ENCODE measurements around the gene NUP214. TPM values are rescaled to one million over a fixed set of nuclear protein-coding genes. Genes with fewer than 3 reads are reported as not detected.
A peak's percentile ranks its signal among the peaks of the same experiment; 100 is the strongest.

NUP214 gene
- total RNA-seq, 2 donors from 2014 or later: 44.3 to 55.0 TPM

GRCh38 chr9:131279863-131280570 lies 154.6 kb downstream of the NUP214 start:
- H3K27me3 ChIP-seq (replicated peaks; ENCODE audit: insufficient read depth): no peaks in the 10 kb centered on the region
- H3K4me1 ChIP-seq (ENCODE audit: control insufficient read depth in 1 of 2, low read depth in 2 of 2): peaks cover 9 to 23% of the 10 kb centered on the region in 2 donors
- H3K27ac ChIP-seq: no peak overlapping the region
- ATAC-seq (ENCODE audit: insufficient number of reproducible peaks, low FRiP score, low read depth) (no peak), DNase-seq (ENCODE audit: low spot score) (no peak)
- no peak overlapping the region for H3K4me3 ChIP-seq
- no peaks in the 10 kb centered on the region for H3K36me3 ChIP-seq
- no peaks in the 10 kb centered on the region for H3K9me3 ChIP-seq
- no peak for TF ChIP-seq CTCF (IDR thresholded peaks at IDR 0.05)

GRCh38 chr9:131280660-131281059 lies 155.3 kb downstream of the NUP214 start:
- Histone ChIP-seq H3K4me3 (no peak overlapping the region), H3K9me3 (no peaks in the 10 kb centered on the region), H3K4me1 (ENCODE audit: control insufficient read depth in 1 of 2, low read depth in 2 of 2) (peaks cover 9 to 23% of the 10 kb centered on the region in 2 donors), H3K27me3 (replicated peaks; ENCODE audit: insufficient read depth) (no peaks in the 10 kb centered on the region), H3K36me3 (no peaks in the 10 kb centered on the region), H3K27ac (no peak overlapping the region)
- DNase-seq (ENCODE audit: low spot score): no peak
- ATAC-seq (ENCODE audit: insufficient number of reproducible peaks, low FRiP score, low read depth): no peak
- no peak for TF ChIP-seq CTCF (IDR thresholded peaks at IDR 0.05)

- DNase-seq (ENCODE audit: low spot score): no peak
- Histone ChIP-seq H3K27ac (no peak overlapping the region), H3K9me3 (no peaks in the 10 kb centered on the region), H3K4me3 (no peak overlapping the region), H3K4me1 (ENCODE audit: control insufficient read depth in 1 of 2, low read depth in 2 of 2) (peaks cover 9 to 19% of the 10 kb centered on the region in 2 donors), H3K36me3 (no peaks in the 10 kb centered on the region), H3K27me3 (replicated peaks; ENCODE audit: insufficient read depth) (no peaks in the 10 kb centered on the region)
- ATAC-seq (ENCODE audit: insufficient number of reproducible peaks, low FRiP score, low read depth): no peak
- no peak for TF ChIP-seq CTCF (IDR thresholded peaks at IDR 0.05)
Observed at GRCh38 chr9:131281119-131281965, 156.0 kb downstream of the NUP214 start.

- TF ChIP-seq CTCF (IDR thresholded peaks at IDR 0.05): no peak
- DNase-seq (ENCODE audit: low spot score): no peak
- Histone ChIP-seq H3K4me1 (ENCODE audit: control insufficient read depth in 1 of 2, low read depth in 2 of 2) (peaks cover 8 to 16% of the 10 kb centered on the region in 2 donors), H3K4me3 (no peak overlapping the region), H3K27me3 (replicated peaks; ENCODE audit: insufficient read depth) (no peaks in the 10 kb centered on the region), H3K27ac (no peak overlapping the region), H3K9me3 (no peaks in the 10 kb centered on the region), H3K36me3 (no peaks in the 10 kb centered on the region)
- ATAC-seq (ENCODE audit: insufficient number of reproducible peaks, low FRiP score, low read depth): no peak
Observed at GRCh38 chr9:131282175-131282574, 156.8 kb downstream of the NUP214 start.

- Histone ChIP-seq H3K9me3 (no peaks in the 10 kb centered on the region), H3K27me3 (replicated peaks; ENCODE audit: insufficient read depth) (no peaks in the 10 kb centered on the region), H3K4me3 (peak overlapping the region; percentile 55), H3K27ac (no peak overlapping the region), H3K4me1 (ENCODE audit: control insufficient read depth in 1 of 2, low read depth in 2 of 2) (peaks cover 6 to 11% of the 10 kb centered on the region in 2 donors), H3K36me3 (no peaks in the 10 kb centered on the region)
- DNase-seq (ENCODE audit: low spot score) (no peak), ATAC-seq (ENCODE audit: insufficient number of reproducible peaks, low FRiP score, low read depth) (no peak)
- TF ChIP-seq CTCF (IDR thresholded peaks at IDR 0.05): no peak
Observed at GRCh38 chr9:131282688-131283422, 157.5 kb downstream of the NUP214 start.

Data from thoracic aorta (tissue), 2 donors.